Glutamatergic neuron (in vitro differentiated cells): ENCODE measurements around the gene CSNK1D. TPM values are rescaled to one million over a fixed set of nuclear protein-coding genes. Genes with fewer than 3 reads are reported as not detected.

ENCODE experiments used
- DNase-seq: peaks from one replicate; pipeline ENCODE4 v3.0.0; 2022
- H3K27ac Mint-ChIP-seq: one replicate; pipeline ENCODE4 v1.8.0; 2020; ENCODE audit warnings: mild to moderate bottlenecking, mixed read lengths, inconsistent platforms; ENCODE audit not compliant: unreplicated experiment
- H3K27me3 Mint-ChIP-seq: one replicate; pipeline ENCODE4 v1.8.0; 2020; ENCODE audit warnings: mild to moderate bottlenecking, moderate library complexity, mixed read lengths, inconsistent platforms; ENCODE audit not compliant: unreplicated experiment
- H3K36me3 Mint-ChIP-seq: one replicate; pipeline ENCODE4 v1.8.0; 2020; ENCODE audit warnings: mild to moderate bottlenecking, mixed read lengths, inconsistent platforms; ENCODE audit not compliant: unreplicated experiment
- H3K4me1 Mint-ChIP-seq: one replicate; pipeline ENCODE4 v1.8.0; 2020; ENCODE audit warnings: mild to moderate bottlenecking, low read depth, mixed read lengths, inconsistent platforms; ENCODE audit not compliant: unreplicated experiment
- H3K4me3 Mint-ChIP-seq: one replicate; pipeline ENCODE4 v1.8.0; 2020; ENCODE audit warnings: mild to moderate bottlenecking, mixed read lengths, inconsistent platforms; ENCODE audit not compliant: unreplicated experiment
- H3K9me3 Mint-ChIP-seq: one replicate; pipeline ENCODE4 v1.8.0; 2020; ENCODE audit warnings: mild to moderate bottlenecking, moderate library complexity, mixed read lengths, inconsistent platforms; ENCODE audit not compliant: unreplicated experiment
- CTCF ChIP-seq: fragments of 200-600 bp; sonication (generic); IDR thresholded peaks from one replicate; pipeline ENCODE4 v1.5.0; 2021; ENCODE audit not compliant: partially characterized antibody, unreplicated experiment
- total RNA-seq: library from RNA; stranded (reverse); fragmentation: NEBNext Ultra II Directional; extraction: Animal tissue kit (Norgen Biotek cat#: 25700); gene quantifications from one replicate; pipeline ENCODE4 v1.2.1, GENCODE V29; 2021; ENCODE audit not compliant: unreplicated experiment

Gene CSNK1D
- total RNA-seq, 1 donor from 2014 or later: 211 TPM

DNA sequence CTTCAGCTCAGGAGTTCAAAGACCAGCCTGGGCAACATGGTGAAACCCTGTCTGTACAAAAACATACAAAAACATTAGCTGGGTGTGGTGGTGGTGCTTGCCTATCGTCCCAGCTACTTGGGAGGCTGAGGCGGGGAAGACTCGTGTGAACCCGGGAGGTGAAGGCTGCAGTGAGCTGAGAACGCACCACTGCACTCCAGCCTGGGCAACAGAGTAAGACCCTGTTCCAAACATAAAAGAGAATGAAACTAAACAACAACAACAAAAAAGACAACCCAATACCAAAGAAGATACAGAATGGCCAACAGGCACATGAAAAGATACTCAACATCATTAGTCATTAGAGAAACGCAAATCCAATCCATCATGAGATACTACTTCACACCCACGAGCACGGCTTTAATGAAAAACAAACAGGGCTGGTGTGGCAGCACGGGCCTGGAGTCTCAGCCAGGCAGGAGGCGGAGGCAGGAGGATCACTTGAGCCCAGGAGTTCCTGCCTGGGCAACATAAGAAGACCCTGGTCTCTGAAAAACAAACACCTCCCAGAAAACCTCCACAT lies 52.1 kb downstream of the CSNK1D start:
- Mint-ChIP-seq H3K9me3 (peaks cover 2% of the 10 kb centered on the region), H3K27ac (no peak overlapping the region), H3K4me1 (no peaks in the 10 kb centered on the region), H3K27me3 (peaks cover 8% of the 10 kb centered on the region), H3K4me3 (no peak overlapping the region), H3K36me3 (no peaks in the 10 kb centered on the region)
- TF ChIP-seq CTCF: no peak
- no peak for DNase-seq

DNA sequence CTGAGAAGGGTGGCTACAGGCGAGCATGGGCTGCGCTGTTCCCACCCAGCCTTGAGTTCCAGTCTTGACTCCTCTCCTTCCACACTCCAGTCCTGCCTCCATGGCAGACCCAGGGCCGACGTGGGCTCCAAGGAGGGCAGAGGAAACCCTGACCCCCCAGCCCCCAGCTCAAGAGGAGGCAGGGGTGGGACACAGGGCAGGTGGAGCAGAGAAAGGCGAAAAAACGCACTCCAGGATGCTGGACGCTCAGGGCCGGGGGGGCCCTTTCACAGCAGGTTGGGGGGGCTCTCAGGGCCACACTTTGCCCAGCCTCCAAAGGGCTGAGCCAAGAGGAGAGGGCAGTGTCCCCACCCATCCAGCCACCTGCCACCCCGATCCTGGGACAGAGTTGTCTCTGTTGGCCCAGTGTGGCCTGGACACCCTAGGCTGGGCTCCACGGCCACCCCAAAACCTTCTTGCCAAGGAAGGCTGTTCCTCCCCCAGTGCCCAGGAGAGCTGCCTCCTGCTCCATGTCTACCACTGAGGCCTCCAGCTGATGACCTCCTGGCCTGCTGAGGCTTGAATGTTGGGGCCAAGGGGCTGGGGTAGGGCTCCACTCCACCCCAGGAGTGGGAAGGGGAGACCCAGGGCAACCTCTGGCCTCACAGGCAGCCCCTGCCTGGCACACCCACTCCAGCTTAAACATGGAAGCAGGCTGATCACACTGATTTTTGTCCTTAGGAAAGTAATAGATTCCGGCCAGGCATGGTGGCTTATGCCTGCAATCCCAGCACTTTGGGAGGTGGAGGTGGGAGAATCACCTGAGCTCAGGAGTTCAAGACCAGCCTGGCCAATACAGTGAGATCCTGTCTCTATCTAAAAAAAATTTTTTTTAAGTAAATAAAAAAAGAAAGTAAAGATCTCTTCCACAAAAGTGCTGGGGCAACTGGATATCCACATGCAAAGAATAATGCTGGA lies 53.5 kb downstream of the CSNK1D start:
- Mint-ChIP-seq H3K9me3 (peaks cover 2% of the 10 kb centered on the region), H3K4me3 (no peak overlapping the region), H3K27me3 (peaks cover 8% of the 10 kb centered on the region), H3K4me1 (no peaks in the 10 kb centered on the region), H3K36me3 (no peaks in the 10 kb centered on the region), H3K27ac (no peak overlapping the region)
- TF ChIP-seq CTCF: no peak
- no peak for DNase-seq

GRCh38 chr17:82219083-82219482 lies 54.4 kb downstream of the CSNK1D start:
- peaks cover 4% of the 10 kb centered on the region for H3K27me3 Mint-ChIP-seq
- no peak for TF ChIP-seq CTCF
- H3K36me3 Mint-ChIP-seq: no peaks in the 10 kb centered on the region
- no peak overlapping the region for H3K4me3 Mint-ChIP-seq
- no peak overlapping the region for H3K27ac Mint-ChIP-seq
- no peak for DNase-seq
- H3K9me3 Mint-ChIP-seq: peaks cover 2% of the 10 kb centered on the region
- no peaks in the 10 kb centered on the region for H3K4me1 Mint-ChIP-seq

DNA sequence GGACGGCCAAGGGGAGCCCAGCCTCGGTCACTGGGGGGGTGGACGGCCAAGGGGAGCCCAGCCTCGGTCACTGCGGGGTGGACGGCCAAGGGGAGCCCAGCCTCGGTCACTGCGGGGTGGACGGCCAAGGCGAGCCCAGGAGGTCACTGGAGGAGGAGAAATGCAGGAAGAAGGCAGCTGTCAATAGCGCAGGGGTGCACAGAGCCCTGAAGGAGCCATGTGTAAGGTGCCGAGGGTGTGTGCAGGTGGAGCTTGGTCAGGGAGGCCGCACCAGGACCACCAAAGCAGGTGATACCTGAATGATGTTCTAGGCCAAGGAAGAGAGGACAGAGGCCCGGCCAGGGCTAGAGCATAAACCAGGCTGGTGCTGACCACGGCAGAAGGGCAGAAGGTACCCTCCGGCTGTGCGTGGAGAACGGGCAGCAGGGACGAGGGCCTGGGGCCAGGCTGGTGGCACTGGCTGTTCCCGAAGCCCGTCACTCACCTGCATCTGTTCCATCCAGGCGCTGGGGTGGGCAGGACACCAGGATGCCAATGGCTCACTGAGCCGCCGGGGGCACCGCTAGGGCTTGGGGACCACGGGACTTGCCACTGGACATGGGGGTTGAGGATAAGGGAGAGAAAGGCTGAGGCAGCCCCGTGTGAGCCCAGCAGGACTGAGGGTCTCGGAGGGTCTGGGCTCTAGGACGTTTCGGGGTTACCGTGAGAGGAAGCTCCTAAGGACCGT lies 55.0 kb downstream of the CSNK1D start:
- no peaks in the 10 kb centered on the region for H3K36me3 Mint-ChIP-seq
- no peak for TF ChIP-seq CTCF
- no peaks in the 10 kb centered on the region for H3K4me1 Mint-ChIP-seq
- peaks cover 4% of the 10 kb centered on the region for H3K27me3 Mint-ChIP-seq
- no peak overlapping the region for H3K4me3 Mint-ChIP-seq
- H3K9me3 Mint-ChIP-seq: peaks cover 4% of the 10 kb centered on the region
- DNase-seq: no peak
- H3K27ac Mint-ChIP-seq: no peak overlapping the region
